Panc1 (cell line): ENCODE results near the gene DPY19L1. TPM values are rescaled to one million over a fixed set of nuclear protein-coding genes. Genes with fewer than 3 reads are reported as not detected.
"Not testable (repeated sequence)": the region's sequence is repeated elsewhere in the genome, so short reads cannot be mapped to it uniquely, and the experiment has no call there.

ENCODE experiments used
- ATAC-seq: fragments of 200-7000 bp; cut with Tn5 transposase; 2 replicates; pipeline ENCODE4 v1.9.1; 2020; ENCODE audit warnings: mild to moderate bottlenecking, moderate library complexity
- BruUV-seq: library from RNA; stranded (reverse); fragments of 400-500 nt; replicated peaks from 2 replicates; lab custom pipeline; 2021; lab: Mats Ljungman, UMichigan
- CTCF ChIA-PET: fragments of 300-600 bp; sonication (Branson Sonifier 250); formaldehyde crosslinking; loops from one replicate; lab custom pipeline; 2022; ENCODE audit warnings: antibody characterized with exemption; lab: Charles Lee
- POLR2A ChIA-PET: fragments of 300-600 bp; sonication (Branson Sonifier 250); formaldehyde crosslinking; loops from one replicate; lab custom pipeline; 2022; ENCODE audit warnings: antibody characterized with exemption; lab: Charles Lee
- DNase-seq: peaks from one replicate; pipeline ENCODE4 v3.0.0-alpha.2; 2010; ENCODE audit warnings: low read depth, low spot score
- H3K27ac ChIP-seq: 2 replicates; pipeline ENCODE4 v1.5.1; 2011; ENCODE audit warnings: mild to moderate bottlenecking, low read length, inconsistent platforms
- H3K27me3 ChIP-seq: fragments of 200-500 bp; sonication (Bioruptor generic); 2 replicates; pipeline ENCODE4 v1.6.0; 2014; ENCODE audit warnings: low read length, inconsistent platforms; ENCODE audit not compliant: control insufficient read depth, insufficient read depth
- H3K36me3 ChIP-seq: fragments of 200-500 bp; sonication (Bioruptor generic); 2 replicates; pipeline ENCODE4 v1.5.1; 2014; ENCODE audit warnings: inconsistent platforms, mild to moderate bottlenecking, low read length, moderate library complexity; ENCODE audit not compliant: control insufficient read depth, insufficient read depth
- H3K4me1 ChIP-seq: 2 replicates; pipeline ENCODE4 v1.5.1; 2011; ENCODE audit warnings: inconsistent platforms, mild to moderate bottlenecking, low read length, moderate library complexity; ENCODE audit not compliant: control insufficient read depth, insufficient read depth
- H3K4me3 ChIP-seq, 2 experiments: 2 replicates each; pipeline ENCODE4 v1.5.1; 2011 to 2012; ENCODE audit warnings: low read depth in 2 of 2, low read length in 2 of 2, mild to moderate bottlenecking in 2 of 2, inconsistent platforms in 1 of 2, moderate library complexity in 1 of 2
- H3K9me3 ChIP-seq: fragments of 200-500 bp; sonication (Bioruptor generic); 2 replicates; pipeline ENCODE4 v1.5.1; 2014; ENCODE audit warnings: low read depth, mild to moderate bottlenecking, inconsistent platforms, low read length, moderate library complexity; ENCODE audit not compliant: control insufficient read depth, insufficient read depth
- in situ Hi-C: cut with HindIII; loops from 2 replicates; pipeline ENCODE4 v1.10.0; 2016; ENCODE audit warnings: low sequenced_read_pairs, low pct_unique_long_range_greater_than_20kb
- intact Hi-C: fragments of 100-400 bp; cut with micrococcal nuclease; formaldehyde crosslinking; loops from one replicate; pipeline ENCODE4 v1.10.0; 2022; ENCODE audit not compliant: unreplicated experiment
- total RNA-seq: library from RNA; stranded (reverse); gene quantifications from one replicate; pipeline ENCODE4 v1.2.1, GENCODE V29; 2021; ENCODE audit not compliant: unreplicated experiment
- TF ChIP-seq, protein P1 (sequence below): fragments of 450-650 bp; IDR thresholded peaks from 2 replicates; pipeline ENCODE4 v1.5.1; 2017; ENCODE audit warnings: mild to moderate bottlenecking

The DPY19L1 gene
- total RNA-seq, 1 experiment from 2014 or later, result 103 TPM

DNA sequence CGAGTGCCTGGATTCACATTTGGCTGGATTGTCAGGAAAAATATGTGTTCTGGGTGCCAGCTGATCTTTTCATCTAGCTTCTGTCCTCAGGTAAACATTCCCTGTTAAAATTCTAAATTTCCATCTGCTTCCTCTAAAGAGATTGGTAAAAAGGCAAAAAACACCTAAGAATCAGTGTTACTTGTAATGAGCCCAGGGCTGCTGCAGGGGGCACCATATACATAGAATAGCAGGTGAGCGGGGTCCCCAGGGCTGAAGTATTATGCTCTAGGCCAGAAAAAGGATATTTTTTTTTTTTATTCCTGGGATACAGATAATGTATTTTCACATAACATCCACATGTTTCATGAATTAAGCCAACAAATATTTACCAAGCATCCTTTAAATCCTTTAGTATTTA is 18.4 kb upstream of the DPY19L1 start:
- TF ChIP-seq, protein P1, sequence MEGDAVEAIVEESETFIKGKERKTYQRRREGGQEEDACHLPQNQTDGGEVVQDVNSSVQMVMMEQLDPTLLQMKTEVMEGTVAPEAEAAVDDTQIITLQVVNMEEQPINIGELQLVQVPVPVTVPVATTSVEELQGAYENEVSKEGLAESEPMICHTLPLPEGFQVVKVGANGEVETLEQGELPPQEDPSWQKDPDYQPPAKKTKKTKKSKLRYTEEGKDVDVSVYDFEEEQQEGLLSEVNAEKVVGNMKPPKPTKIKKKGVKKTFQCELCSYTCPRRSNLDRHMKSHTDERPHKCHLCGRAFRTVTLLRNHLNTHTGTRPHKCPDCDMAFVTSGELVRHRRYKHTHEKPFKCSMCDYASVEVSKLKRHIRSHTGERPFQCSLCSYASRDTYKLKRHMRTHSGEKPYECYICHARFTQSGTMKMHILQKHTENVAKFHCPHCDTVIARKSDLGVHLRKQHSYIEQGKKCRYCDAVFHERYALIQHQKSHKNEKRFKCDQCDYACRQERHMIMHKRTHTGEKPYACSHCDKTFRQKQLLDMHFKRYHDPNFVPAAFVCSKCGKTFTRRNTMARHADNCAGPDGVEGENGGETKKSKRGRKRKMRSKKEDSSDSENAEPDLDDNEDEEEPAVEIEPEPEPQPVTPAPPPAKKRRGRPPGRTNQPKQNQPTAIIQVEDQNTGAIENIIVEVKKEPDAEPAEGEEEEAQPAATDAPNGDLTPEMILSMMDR, result peak; percentile 57; the same call in 1 of the 2 replicates
- H3K27me3 ChIP-seq, ATAC-seq, in situ Hi-C loops, BruUV-seq, DNase-seq, H3K27ac ChIP-seq, H3K4me3 ChIP-seq, H3K36me3 ChIP-seq, intact Hi-C loops, H3K4me1 ChIP-seq, H3K9me3 ChIP-seq, POLR2A ChIA-PET: not testable (repeated sequence)
- CTCF ChIA-PET, result interaction anchor here (0.7 kb wide), 1 partner anchor 1733 kb away, joined by 5 read pairs; no protein-coding TSS in a partner anchor

DNA sequence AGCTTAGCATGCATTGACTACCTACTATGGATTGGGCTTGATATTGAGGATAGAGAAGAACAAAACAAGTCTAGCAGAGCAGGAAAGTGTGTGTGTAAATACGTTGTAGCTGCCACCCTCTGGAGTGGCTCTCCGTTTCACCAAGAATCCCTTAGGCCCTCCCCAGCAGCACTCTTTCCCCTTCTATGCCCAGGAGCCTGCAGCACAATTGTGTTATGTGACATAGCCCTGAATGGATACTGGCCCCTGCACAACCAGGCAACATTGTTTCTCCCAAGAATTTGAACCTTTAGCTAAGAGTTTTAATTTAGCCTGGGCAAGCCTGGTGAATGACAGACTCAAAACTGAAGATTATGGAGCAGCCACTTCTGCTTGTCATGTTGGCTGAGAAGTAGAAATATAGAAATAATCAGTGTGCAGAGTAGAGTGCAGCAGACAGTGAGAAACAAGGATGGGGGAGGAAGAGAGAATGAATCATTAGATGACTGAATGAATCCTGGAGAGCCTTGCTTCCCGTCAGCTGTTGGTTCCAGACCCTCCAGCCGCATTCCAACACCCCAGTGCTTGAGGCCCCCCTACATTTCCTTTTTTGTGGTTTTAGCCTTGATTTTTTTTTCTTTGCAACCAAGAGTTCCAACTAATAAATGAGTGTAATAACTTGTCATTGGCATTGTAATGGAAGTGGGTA is 16.3 kb upstream of the DPY19L1 start:
- intact Hi-C loops, H3K27ac ChIP-seq, BruUV-seq, POLR2A ChIA-PET, H3K27me3 ChIP-seq, H3K9me3 ChIP-seq, in situ Hi-C loops, H3K36me3 ChIP-seq, DNase-seq, H3K4me3 ChIP-seq, CTCF ChIA-PET, H3K4me1 ChIP-seq, ATAC-seq: not testable (repeated sequence)

DNA sequence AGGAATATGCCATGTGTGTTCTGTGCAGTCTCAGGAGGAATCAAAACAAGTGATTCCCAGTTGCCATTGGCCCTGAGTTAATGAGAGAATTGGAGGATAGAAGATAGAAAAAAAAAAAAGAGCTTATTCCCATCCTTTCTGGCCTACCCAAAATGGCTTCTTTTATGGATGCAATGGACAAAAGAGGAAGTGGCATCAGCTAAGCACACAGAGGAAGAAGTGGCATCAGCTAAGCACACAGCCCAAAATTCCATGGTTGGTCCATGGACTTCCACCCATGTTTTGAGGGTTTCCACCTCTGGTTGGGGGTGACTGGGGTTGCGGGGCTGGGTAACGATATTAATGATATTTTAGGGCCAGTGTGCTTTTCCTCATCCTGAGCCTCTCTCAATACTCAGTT is 11.1 kb upstream of the DPY19L1 start:
- H3K9me3 ChIP-seq, result not testable (repeated sequence)

DNA sequence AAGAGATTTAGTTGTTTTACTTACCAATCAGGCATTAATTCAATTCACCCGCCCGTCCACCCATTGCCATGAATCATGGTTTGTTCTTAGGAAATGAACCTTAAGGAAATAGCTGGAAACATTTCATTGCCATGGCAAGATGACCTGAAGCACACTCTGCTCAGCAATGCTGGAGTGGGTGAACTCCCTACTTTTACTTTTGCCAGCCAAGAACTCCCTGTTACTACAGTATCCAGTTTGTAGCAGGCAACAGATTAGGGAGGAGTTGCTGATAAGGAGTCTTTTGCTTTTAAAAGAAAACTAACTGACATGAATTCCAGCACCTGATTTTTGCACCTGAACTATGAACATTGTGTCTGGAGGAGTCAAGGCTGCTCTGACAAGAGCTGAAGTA is 10.6 kb upstream of the DPY19L1 start:
- H3K36me3 ChIP-seq, BruUV-seq, H3K27me3 ChIP-seq, CTCF ChIA-PET, in situ Hi-C loops, DNase-seq, H3K27ac ChIP-seq, H3K4me3 ChIP-seq, intact Hi-C loops, H3K4me1 ChIP-seq, POLR2A ChIA-PET, H3K9me3 ChIP-seq, ATAC-seq: not testable (repeated sequence)

More for the DNA sequence above, 11.1 kb upstream of the DPY19L1 start:
- POLR2A ChIA-PET, in situ Hi-C loops, H3K27me3 ChIP-seq, DNase-seq, ATAC-seq, H3K4me3 ChIP-seq, H3K4me1 ChIP-seq, CTCF ChIA-PET, H3K27ac ChIP-seq, H3K36me3 ChIP-seq, BruUV-seq, intact Hi-C loops: not testable (repeated sequence)

DNA sequence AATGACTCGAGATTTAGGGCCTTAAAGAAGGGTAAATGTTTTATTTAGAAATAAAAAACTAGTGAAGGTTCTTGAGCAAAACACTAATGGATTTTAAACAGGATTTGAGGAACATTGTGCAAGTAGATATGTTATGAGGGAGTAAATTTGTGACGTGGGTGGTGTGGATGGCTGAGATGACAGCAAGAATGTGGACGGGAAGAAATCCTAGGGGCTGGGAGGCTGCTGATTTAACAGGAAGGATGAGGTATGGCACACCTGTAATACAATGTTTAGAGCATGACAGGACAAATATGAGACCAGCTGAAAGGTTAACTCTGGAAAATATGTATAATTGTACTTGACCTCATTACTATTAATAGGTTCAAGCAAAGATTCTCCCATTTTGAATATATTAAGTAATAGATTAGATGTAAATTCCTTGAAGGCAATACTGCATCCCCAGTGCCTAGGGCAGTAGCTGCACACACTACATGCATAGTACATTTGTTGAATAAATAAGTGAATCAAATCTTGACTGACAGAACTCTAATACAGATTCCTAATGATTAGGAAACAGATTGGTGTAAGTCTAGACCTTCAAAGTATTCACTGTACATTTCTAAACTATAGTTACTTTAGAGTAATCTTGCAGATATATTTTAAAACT is 10.1 kb upstream of the DPY19L1 start:
- H3K36me3 ChIP-seq, H3K27me3 ChIP-seq, DNase-seq, in situ Hi-C loops, H3K27ac ChIP-seq, H3K4me1 ChIP-seq, H3K4me3 ChIP-seq, intact Hi-C loops, H3K9me3 ChIP-seq, CTCF ChIA-PET, BruUV-seq, ATAC-seq, POLR2A ChIA-PET: not testable (repeated sequence)

DNA sequence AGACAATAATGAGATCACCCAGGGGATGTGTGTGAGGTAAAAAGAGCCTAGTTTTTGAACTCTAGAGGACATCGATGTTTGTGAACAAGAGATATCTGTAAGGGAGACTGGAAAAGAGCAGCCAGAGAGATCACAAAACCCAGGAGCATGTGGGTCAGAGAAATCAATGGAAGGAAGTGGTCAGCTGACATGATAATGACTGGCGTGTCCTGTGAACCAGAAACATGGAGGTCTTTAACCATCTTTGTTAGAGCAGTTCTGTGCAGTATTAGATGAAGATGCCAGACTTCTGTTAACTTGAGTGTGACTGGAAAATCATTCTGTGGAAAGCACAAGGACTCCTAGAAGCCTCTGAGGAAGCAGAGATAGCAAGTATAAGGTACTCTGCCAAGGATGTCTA is 6.0 kb upstream of the DPY19L1 start:
- H3K4me3 ChIP-seq, H3K27me3 ChIP-seq, H3K36me3 ChIP-seq, POLR2A ChIA-PET, DNase-seq, CTCF ChIA-PET, H3K27ac ChIP-seq, intact Hi-C loops, H3K9me3 ChIP-seq, in situ Hi-C loops, BruUV-seq, ATAC-seq, H3K4me1 ChIP-seq: not testable (repeated sequence)
